ENCODE results near the gene ARID3A.
A peak's percentile ranks its signal among the peaks of the same experiment; 100 is the strongest.

The ARID3A gene

DNA sequence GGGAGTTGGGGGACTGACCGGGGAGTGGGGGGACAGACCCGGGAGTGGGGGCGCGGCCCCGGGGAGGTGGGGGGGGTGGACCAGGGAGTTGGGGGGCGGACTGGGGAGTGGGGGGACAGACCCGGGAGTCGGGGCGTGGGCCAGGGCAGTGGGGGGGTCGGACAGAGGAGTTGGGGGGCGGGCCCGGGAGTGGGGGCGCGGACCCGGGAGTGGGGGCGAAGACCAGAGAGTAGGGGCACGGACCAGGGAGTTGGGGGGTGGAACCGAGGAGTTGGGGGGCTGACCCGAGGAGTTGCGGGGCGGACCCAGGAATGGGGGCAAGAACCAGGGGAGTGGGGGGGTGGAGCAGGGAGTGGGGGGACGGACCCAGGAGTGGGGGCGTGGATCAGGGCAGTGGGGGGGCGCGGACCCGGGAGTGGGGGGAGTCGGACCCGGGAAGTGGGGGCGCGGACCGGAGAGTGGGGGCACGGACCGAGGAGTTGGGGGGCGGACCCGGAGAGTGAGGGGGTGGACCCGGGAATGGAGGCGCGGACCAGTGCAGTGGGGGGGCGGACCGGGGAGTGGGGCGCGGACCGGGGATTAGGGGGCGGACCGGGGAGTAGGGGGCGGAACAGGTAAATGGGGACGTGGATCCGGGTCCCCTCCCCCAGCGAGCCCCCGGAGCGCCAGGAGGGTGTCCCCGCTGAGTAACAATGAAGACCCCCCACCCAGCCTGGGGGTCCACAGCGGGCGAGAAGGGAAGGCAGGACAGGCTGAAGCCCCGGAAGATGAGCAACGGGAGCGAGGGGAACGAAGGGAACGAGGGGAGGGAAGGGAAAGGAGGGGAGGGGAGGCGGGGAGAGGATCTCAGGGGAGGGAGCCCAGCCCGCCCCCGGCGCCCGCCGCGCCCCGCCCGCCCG is 13.4 kb upstream of the ARID3A start:
- DNase-seq (ENCODE audit: low read depth), result peak; percentile 60

DNA sequence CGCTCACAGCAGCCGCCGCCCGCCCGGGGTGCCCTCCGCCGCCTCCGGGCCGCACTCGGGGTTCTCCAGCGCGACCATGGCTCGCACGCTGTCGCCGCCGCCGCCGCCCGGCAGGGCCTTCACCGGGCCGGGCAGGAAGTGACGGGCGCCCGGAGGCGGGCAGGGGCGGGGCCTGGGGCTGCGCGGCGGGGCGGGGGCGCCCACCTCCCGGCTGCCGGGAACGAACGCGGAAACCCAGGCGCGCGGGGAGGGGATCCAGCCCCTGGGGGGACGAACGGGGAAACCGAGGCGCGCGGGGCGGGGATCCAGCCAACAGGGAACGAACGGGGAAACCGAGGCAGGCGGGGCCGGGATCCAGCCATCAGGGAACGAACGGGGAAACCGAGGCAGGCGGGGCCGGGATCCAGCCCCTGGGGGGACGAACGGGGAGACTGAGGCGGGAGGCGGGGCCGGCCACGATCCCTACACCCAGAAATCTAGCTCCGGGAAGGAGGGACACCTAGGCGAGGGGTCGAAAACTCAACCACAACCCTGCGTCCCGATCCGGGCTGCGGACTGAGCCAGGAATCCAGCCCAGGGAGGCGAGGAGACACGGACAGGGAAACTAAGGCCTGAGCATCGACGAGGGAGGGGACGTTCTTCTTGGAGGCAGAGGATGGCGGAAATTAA is 12.6 kb upstream of the ARID3A start, which contains the start of gene R3HDM4:
Gene R3HDM4, minus strand, starts transcription at position 140 of the 669 bp plus-strand sequence. Its CDS starts 62 bp downstream, at position 78.
- peak; percentile 70 for DNase-seq (ENCODE audit: low read depth)

DNA sequence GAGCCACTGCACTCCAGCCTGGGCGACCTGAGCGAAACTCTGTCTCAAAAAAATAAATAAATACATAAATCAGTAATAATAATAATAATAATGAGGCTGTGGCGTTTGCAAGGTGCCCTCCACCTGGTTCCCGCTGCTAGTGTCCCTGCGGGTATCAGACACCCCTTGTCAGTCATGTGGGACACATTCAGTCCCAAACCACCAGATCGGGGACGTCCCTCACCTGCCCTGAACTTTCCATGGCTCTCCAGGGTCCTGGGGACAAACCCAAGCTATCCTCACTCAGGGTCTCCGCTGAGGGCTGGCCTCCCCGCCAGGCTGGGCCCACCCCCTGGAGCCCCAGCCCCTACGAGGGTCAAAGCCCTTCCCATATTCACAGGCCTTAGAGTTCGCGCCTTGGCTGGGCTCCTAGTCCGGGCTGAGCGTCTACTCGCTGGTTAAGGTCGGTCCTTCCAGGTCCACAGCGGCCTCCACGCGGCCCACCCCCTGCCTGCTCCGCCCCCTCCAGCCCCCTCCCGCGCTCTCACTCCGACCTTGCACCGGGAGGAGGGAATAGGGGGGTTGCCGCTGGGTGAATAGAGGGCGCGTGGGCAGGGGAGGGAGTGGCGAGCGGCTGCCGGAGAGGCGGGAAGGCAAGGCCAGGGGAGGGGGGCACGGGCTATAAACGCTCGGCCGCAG is 9.1 kb upstream of the ARID3A start:
- no peak for DNase-seq (ENCODE audit: low read depth)

DNA sequence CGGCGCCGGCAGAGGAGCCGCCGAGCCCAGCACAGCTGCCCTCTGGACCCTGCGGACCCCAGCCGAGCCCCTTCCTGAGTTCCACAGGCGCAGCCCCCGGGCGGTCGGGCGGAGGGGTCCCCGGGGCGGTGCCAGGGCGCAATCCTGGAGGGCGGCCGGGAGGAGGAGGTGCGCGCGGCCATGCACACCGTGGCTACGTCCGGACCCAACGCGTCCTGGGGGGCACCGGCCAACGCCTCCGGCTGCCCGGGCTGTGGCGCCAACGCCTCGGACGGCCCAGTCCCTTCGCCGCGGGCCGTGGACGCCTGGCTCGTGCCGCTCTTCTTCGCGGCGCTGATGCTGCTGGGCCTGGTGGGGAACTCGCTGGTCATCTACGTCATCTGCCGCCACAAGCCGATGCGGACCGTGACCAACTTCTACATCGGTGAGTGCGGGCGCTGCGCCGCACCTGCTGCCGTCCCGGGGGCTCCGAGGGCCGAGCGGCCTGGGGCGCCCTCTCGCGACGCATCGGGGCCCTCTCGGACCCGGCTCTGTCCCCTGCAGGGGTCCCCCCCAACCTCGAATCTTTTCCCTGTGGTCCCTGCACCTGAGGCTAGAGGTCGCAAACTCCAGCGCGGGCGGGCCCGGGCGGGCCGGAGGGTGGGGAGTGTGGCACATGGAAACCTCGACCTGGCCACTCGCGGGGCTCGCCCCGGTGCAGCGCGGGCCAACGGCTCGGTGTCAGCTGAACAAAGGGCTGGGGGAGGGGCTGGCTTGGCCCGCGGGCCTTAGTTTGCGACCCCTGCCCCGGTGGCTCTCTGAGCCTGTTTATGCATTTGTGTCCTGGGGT is 8.3 kb upstream of the ARID3A start, which contains the start of gene KISS1R:
Gene KISS1R, plus strand, starts transcription at position 11 of the 829 bp plus-strand sequence. Its CDS starts 170 bp downstream, at position 181.
- DNase-seq (ENCODE audit: low read depth), result peak; percentile 46

DNA sequence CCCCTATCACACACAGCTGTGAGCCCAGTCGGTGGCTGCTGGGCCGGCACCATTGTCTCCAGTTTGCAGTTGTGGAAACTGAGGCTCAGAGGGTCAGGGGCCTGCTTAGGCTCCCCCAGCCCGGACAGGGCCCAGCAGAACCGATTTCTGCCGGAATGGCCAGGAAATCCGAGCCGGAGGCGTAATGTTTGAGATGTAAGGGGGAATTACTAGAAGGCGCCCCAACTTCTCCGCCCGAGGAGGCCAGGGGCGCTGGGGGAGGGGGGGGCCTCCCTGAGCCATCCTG is 7.7 kb upstream of the ARID3A start:
- DNase-seq (ENCODE audit: low read depth), result no peak

DNA sequence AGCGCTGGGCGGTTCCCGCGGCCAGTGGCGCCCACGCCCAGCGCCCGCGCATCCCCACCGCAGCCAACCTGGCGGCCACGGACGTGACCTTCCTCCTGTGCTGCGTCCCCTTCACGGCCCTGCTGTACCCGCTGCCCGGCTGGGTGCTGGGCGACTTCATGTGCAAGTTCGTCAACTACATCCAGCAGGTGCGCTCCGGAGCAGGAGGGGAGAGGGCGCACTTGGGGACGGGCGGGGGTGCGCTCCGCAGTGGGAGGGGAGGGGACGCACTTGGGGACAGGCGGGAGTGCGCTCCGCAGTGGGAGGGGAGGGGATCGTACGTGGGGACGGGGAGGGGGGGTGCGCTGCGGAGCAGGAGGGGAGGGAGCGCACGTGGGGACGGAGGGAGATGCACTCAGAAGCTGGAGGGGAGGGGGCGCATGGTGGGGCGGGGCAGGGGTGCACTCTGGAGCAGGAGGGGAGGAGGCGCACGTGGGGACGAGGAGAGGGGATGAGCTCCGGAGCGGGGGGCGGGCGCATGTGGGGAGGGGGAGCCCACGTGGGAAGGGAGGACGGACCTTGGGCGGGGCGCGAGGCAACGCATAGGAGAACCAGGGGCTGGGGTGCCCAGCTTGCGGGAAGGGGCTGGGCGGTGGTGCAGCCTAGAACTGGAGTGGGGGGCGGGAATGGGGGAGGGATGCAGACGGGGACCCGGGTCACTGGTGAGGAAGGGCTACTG is 7.2 kb upstream of the ARID3A start:
- DNase-seq (ENCODE audit: low read depth), result no peak

DNA sequence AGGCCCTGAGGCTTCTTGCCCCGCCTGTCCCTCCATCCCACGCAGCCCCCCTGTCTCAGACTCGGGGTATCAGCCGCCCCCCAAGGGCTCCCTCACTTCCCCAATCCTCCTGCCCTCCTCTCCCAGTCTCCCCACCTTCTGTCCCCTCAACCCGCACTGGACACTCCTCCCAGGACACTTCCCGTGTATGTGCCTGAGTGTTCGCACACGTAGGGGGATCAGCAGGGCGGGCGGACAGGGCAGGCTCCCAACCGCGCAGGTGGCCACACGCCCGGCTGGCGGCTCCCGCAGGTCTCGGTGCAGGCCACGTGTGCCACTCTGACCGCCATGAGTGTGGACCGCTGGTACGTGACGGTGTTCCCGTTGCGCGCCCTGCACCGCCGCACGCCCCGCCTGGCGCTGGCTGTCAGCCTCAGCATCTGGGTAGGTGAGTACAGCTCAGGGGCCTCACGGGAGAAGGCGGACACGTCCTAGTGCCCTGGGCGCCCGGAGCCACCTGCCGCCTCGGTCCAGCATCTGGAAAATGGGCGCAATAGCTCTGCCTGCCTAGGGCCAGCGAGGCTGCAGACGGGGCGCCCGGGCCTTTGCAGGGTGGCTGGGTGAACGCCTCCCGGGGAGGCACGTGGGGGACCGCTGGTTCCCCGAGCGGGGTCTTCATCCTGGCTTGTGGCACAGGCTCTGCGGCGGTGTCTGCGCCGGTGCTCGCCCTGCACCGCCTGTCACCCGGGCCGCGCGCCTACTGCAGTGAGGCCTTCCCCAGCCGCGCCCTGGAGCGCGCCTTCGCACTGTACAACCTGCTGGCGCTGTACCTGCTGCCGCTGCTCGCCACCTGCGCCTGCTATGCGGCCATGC is 6.4 kb upstream of the ARID3A start:
- DNase-seq (ENCODE audit: low read depth), result no peak

DNA sequence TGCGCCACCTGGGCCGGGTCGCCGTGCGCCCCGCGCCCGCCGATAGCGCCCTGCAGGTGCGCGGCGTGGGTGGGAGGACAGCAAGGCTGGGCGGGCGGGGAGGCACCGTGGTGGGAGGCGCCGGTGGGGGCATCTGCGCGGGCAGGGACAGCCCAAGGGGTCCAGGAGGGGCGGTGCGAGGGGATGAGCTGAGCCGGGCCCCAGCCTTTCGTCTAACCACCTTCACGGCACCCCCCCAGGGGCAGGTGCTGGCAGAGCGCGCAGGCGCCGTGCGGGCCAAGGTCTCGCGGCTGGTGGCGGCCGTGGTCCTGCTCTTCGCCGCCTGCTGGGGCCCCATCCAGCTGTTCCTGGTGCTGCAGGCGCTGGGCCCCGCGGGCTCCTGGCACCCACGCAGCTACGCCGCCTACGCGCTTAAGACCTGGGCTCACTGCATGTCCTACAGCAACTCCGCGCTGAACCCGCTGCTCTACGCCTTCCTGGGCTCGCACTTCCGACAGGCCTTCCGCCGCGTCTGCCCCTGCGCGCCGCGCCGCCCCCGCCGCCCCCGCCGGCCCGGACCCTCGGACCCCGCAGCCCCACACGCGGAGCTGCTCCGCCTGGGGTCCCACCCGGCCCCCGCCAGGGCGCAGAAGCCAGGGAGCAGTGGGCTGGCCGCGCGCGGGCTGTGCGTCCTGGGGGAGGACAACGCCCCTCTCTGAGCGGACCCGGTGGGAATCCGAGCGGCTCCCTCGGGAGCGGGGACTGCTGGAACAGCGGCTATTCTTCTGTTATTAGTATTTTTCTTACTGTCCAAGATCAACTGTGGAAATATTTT is 5.6 kb upstream of the ARID3A start:
- no peak for DNase-seq (ENCODE audit: low read depth)

DNA sequence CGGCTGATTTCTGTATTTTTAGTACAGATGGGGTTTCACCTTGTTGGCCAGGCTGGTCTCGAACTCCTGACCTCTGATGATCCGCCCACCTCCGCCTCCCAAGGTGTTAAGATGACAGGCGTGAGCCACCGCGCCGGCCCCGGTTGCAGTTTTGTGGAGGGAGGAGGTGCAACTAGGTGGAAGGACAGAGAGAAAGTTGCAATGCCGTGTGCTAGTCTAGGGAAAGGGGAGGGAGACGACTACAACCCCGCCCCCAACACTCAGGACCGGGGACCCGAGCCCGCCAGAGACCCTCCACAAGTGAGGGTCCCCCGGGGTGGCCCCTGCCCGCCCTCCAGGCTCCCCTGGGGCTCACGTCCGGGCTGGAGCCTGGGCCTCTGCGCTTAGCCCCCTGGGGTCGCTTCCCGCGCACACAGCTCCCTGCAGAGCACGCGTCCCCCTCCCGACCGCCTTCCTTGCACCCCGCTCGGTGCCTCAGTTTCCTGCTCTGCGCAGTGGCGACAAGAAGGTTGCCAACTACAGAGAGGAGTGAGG is 1.2 kb upstream of the ARID3A start:
- no peak for DNase-seq (ENCODE audit: low read depth)

DNA sequence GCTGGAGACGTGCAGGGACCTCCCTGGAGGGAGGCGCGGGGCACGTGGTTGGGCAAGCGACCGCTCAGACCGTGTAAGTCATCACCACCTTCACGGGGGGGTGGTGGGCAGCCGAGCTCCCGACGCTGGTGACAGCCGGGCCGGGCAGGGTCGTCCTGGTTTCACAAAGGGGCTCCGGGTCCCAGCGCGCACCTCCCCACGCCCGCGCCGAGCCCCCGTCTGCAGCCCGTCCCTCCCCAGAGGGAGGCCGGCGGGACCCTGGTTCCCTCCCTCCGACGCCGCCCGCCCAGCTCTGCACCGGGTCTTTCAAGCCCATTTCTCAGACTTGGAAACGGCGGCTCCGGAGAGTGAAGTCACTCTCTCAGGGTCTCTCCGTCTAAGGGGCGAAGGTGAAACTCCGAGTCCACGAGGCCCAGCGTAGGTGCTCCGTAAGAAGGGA is 729 bp upstream of the ARID3A start:
- DNase-seq (ENCODE audit: low read depth), result peak; percentile 61

DNA sequence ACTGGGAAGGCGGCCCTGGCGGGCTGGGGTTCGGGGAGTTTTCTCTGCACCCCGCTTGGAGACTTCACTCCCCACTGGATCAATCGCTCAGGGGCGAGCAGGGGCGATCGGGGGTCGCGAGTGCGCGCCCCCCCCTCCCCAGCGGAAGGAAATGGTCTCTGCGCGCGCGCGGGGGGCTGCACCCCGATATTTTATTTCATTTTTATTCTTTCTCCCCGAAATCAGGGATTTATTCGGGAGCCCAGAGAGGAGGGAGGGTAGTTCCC is 421 bp downstream of the ARID3A start:
- no peak for DNase-seq (ENCODE audit: low read depth)

DNA sequence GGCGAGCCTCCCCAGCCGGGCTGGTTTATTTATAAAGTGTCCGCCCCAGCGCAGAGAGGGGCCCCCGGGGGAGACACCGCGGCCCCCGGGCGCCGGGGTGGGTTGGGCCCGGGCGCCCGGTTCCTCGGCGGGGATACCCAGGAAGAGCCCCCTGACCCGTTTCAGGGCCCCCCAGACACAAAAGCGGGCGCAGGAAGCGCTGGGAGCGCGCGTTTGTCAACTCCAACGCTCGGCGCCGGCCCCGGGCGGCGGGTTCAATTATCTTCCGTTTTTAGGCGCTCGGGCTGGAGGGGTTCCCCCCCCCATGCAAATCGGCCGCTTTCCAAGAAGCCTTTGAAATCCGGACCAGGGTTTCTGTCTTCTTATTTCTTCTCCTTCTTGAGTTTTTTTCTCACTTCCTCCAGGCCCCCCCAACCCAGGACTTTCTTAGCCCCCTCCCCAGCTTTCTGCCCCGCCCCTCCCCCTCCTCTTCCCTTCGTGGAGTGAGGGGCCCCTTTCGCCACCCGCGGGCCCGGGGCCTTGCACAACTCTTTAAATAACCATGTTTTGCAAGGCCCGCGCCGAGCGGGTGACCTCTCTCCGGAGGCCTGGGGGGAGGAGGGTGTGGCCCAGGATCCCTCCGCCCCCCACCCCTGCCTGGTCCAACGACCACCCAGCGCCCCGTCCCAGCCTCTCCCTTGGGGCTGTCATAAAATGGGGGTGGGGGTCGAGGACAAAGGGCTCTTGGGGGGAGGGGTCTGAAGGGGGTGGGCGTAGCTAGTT is 935 bp downstream of the ARID3A start:
- peak; percentile 67 for DNase-seq (ENCODE audit: low read depth)

DNA sequence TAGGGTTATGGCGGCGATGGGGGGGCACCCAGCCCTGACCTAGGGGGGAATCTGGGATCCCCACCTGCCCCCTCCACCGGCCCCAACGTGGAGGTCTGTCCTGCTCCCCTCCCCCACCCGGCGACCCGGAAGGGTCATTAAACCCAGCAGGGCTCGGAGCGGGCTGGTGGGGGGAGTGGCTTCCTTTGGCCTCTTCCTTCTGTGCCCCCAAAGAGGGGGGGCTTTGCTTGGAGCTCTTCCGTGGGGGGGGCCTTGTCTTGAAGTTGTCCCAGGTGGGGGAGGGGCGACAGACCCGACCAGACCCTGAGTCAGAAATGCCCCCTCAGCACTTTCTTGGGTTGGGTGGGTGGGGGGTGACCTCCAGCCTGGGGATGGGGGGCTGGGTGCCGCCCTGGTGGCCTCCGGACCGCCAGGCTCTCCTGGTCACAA is 1.5 kb downstream of the ARID3A start:
- no peak for DNase-seq (ENCODE audit: low read depth)

DNA sequence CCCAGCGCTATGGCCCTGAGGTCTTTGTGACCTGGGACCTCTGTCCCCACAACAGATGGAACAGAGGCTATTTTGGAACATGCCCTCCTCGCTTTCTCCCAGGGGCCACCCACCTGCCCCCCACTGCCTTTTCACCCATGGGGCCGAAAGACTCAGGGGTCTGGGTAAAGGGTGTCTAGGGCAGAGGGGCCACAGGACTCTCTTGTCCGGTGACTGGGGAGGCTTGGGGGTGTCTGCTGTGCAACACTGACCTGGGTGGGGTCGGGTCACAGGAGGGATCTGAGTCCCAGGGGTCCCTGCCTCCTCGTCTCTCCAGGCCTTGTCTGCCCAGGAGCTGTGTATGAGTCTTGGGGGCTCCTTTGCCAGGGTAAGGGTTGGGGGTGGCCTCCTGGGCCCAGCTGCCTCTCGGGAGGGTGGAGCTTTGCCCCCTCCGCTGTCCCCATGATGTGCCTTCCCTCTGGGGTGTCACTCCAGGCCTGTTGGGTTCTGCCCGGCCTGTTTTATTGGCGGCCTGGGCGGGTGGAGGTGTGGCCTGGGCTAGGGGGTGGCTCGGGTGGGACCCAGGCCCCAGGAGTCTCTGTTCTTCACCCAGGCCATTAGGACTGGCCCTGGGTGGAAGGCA is 2.1 kb downstream of the ARID3A start:
- no peak for DNase-seq (ENCODE audit: low read depth)

DNA sequence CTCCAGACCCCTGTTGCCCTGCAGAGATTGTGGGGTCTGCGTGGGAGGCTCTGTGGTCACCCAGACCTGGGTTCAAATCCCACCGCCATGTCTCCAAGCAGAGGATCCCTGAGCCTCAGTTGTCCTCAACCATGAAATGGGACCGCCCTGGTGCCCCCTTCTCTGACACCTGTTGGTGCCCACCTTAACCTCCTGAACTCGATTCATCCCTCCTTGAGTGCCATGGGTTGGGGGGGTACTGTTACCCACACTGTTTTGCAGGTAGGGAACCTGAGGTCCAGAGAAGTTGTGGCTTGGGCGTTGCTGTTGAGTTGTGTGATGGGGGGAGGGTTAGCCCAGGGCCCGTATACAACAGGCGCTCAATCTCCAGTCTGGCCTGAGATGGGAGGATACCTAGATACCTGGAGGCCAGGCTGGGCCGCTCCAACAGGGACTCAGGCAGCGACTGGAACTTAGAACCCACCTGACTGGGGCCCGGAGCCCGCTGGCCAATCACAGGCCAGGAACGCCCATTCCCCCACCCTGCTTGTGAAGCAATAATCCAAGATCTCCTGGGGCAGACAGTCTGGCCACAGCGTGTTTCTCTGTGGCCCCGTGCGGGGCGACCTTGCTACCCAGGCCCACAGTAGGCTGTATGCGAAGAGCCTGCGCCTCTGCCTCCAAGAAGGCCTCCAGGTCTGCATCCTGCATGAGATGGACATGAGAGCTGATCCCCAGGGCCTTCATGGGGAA is 2.8 kb downstream of the ARID3A start:
- DNase-seq (ENCODE audit: low read depth), result no peak

DNA sequence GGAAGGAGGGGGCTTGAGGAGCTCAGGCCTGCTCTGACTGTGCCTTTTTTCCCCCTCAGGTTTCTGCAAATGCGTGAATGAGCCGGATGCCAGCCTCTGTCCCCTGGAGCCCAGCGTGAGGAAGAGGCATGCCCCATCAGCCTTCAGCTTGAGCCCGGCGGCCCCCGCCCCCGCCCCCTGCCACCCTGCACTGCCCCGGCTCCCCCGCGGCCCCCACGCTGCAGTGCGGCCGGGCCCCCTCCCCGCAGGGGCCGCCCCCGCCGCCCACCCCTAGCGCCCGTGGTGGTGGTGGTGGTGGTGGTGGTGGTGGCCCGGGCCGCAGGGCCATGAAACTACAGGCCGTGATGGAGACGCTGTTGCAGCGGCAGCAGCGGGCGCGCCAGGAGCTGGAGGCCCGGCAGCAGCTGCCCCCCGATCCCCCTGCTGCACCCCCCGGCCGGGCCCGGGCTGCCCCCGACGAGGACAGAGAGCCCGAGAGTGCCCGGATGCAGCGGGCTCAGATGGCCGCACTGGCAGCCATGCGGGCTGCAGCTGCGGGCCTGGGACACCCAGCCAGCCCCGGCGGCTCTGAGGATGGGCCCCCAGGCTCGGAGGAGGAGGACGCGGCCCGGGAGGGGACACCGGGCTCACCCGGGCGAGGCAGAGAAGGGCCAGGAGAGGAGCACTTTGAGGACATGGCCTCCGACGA is 3.5 kb downstream of the ARID3A start:
- DNase-seq (ENCODE audit: low read depth), result no peak

DNA sequence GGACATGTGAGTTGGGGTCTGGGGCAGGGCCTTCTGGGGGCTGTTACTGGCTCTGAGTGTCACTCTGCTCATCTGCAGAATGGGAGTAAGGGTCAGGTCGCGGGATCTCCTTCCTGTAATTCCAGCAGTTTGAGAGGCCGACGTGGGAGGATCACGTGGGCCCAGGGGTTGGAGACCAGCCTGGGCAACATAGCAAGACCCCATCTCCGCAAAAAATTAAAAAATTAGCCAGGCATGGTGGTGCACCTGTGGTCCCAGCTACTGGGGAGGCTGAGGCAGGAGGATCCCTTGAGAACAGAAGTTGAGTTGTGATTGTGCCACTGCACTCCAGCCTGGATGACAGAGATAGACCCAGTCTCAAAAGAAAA is 4.0 kb downstream of the ARID3A start:
- DNase-seq (ENCODE audit: low read depth), result no peak

Measured in ELR (cell line).